HG03103 (cell line): ENCODE results near the gene ATP6V0A1.

ENCODE experiments used
- ATAC-seq: cut with Tn5 transposase; IDR thresholded peaks from one replicate; pipeline ENCODE4 v1.9.1; 2021; ENCODE audit warnings: low read depth; ENCODE audit not compliant: unreplicated experiment

Gene ATP6V0A1

GRCh38 chr17:42518046-42518754, 59.5 kb downstream of the ATP6V0A1 start:
- ATAC-seq: no peak

GRCh38 chr17:42518755-42519545, 60.3 kb downstream of the ATP6V0A1 start:
- ATAC-seq: no peak

DNA sequence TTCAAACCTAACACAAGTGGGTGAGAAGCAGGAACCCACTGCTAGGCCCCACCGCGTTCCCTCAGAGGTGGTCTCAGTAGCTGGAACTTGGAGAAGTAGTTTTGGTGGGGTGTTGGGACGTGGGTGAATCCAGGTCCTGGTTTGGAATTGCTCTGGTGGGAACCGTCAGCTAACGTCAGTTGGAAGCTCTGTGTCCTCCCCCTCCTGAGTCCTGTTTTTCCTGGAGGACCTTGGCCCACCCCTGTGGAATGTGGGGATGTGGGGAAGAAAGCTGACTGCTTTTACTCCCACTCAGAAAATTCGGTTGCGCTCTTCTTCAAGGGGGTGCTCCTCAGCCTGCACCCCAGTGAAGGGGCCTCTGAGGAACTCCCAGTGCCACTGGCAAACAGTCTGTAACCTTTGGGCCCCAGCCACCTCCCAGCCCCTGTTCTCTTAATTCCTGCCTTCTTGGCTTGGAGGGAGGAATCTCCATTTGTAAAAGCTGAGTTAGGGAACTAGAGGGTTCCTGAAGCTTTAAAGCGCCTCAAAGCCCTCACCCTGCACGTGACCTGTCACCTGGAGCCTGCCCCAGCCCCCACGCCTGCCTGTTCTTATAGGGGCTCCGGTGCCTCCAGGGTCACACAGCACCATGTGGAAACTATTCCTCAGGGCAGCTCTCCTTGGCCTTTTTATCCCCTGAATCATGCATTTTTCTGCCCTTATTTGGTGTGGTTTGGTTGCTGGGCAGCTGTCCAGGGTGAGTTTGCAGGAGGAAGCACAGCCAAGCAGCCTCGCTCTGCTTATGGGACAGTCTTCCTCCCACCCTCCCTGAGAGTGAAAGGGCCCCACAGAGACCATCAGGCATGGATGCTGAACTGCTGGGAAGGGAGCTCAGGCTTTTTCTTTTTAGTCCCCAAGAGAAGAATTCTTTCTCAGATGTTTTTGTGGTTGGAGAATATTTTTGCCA, 61.1 kb downstream of the ATP6V0A1 start:
- ATAC-seq: no peak

DNA sequence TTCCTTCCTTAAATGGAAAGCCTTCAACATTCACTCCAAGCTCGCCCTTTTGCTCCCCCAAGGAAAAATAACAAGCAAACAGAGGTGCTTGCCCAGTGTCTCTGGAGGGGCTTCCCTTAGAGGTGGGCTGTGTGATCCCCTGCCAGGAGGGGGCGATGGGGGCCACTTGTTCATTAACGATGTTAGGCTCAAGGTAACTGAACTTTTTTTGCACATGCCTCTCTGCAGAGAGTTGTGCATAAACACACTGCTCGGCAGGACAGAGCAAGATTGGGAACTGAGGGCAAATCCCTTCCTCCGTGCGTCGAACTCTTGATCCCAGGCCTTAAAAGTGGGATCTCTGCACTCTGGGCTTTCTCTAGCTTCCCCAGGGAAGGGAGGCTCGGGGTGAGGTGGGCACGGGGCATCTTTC, 61.9 kb downstream of the ATP6V0A1 start:
- ATAC-seq: no peak

DNA sequence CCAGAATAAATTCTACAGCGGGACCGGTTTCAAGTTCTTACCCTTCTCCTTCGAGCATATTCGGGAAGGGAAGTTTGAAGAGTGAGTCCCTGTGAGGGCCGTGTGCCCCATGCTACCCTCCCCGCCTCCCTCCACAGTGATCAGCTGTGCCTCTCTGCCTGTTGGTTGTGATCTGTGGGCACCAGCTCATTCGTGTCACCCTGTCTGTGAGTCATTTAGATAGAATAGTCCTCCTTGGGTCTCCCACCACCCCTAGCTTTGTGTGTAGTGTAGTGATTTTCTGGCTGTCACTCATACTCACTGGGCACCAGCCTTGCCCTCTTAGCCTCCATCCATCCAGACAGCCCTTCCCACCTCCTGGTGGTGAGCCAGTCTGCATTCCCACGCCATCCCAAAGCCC, 62.4 kb downstream of the ATP6V0A1 start:
- ATAC-seq: no peak

GRCh38 chr17:42521666-42522262, 63.1 kb downstream of the ATP6V0A1 start:
- ATAC-seq: no peak

- ATAC-seq: no peak
Measured at GRCh38 chr17:42522263-42522790, 63.6 kb downstream of the ATP6V0A1 start.

- no peak for ATAC-seq
Measured at GRCh38 chr17:42522798-42523278, 64.2 kb downstream of the ATP6V0A1 start.

GRCh38 chr17:42525221-42525620, 66.5 kb downstream of the ATP6V0A1 start:
- ATAC-seq: no peak

DNA sequence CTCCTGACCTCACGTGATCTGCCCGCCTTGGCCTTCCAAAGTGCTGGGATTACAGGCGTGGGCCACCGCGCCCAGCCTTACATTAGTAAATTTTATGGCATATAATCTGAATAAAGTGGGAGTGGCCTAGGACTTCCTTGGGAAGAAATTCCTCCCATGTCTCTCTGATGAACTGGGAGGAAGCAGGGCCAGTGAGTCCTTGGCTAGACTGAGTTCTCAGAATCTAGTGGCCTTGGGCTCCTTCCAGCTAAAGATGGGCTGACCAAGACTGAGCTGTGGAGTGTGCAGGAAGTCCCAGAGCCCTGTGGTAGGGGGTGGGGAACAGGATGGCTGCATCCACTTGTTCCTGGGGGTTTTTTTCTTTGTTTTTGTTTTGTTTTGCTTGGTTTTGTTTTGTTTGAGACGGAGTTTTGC, 67.4 kb downstream of the ATP6V0A1 start:
- ATAC-seq: no peak

DNA sequence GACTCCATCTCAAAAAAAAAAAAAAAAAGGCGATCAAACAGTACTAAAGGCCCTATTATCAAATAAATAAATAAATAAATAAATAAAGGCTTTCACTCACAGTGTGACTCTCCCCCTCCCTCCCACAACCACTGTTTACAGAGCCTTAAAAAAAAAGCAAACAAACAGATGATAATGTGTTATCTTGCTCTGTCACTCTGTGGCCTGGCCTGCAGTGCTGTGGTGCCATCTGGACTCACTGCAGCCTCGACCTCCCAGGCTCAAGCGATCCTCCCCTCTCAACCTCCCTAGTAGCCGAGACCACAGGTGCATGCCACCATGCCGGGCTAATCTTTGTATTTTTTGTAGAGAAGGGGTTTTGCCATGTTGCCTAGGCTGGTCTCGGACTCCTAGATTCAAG, 69.3 kb downstream of the ATP6V0A1 start:
- ATAC-seq: no peak

DNA sequence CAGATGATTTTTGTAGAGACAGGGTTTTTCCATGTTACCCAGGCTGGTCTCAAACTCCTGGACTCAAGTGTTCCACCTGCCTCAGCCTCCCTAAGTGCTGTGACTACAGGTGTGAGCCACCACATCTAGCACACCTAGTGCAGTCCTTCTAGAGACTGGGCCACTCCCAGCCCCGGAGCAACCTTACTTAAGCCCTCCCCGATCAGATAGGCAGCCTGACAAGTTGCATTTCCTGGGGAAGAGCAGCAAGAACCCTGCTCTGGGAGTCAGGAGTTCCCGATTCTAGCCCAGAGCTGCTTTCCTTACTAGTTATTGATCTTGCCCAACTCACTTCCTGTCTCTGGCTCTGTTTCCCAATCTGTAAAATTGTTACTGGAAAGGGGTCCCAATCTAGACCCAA, 70.4 kb downstream of the ATP6V0A1 start:
- ATAC-seq: no peak

GRCh38 chr17:42530952-42531454, 72.3 kb downstream of the ATP6V0A1 start:
- no peak for ATAC-seq

GRCh38 chr17:42531455-42532354, 73.0 kb downstream of the ATP6V0A1 start:
- ATAC-seq: no peak

DNA sequence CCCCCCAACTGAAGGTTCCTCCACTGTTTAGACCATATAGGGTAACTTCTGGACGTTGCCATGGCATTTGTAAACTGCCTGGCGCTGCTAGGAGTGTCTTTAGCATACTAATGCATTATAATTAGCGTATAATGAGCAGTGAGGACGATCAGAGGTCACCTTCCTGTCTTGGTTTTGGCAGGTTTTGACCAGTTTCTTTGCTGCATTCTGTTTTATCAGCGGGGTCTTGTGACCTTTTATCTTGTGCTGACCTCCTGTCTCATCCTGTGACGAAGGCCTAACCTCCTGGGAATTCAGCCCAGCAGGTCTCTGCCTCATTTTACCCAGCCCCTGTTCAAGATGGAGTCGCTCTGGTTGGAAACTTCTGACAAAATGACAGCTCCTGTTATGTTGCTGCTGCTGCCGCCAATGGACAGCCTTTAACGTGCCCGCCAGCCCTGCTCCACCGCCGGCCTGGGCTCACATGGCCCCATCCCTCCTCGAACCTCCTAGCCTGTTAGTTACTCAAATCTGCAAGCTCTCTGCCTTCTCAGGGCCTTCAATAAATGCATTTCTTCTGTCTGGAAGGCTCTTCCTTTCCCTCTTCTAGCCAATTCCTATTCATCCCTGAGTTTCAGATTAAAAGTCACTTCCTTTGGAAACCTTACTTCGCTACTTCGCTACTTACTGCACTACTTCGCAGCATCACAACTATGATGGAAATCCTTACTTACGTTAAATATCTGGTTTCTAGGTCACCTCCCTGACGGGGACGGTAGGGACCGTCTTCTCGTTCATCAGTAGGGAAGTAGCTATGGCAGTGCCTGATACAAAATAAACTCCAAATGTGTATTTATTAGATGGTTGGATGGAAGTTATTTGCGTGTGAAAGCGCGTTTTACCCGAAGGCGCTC, 76.7 kb downstream of the ATP6V0A1 start:
- no peak for ATAC-seq

- peak; percentile 70 for ATAC-seq
Measured at GRCh38 chr17:42536048-42536371, 77.3 kb downstream of the ATP6V0A1 start, which contains the start of gene NAGLU. TSS of gene NAGLU (plus strand) at chr17:42536241. CDS start at chr17:42536273, 32 bp downstream.

DNA sequence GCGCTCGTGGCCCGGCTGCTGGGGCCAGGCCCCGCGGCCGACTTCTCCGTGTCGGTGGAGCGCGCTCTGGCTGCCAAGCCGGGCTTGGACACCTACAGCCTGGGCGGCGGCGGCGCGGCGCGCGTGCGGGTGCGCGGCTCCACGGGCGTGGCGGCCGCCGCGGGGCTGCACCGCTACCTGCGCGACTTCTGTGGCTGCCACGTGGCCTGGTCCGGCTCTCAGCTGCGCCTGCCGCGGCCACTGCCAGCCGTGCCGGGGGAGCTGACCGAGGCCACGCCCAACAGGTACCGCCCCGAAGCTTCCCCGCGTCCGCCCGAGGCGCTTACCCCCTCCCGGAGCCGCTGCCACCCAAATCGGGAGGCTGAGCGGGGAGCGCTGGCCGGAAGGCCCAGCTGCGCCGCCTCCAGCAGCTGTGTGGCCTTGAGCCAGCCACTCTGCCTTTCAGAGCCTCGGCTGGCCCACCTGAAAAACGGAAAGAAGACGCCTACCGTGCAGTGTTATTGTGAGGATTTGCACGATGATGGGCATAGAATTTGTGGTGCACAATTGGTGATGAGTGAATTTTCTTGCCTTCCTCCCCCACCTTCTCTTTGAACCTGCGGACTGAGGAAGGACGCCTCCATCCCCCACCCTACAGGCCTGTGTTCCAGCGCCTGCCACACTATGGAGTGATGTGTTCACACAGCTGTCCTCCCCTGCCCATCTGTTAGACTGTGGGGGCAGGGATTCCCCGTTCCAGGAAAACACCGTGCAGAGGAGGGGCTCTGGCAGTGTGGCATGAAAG, 77.9 kb downstream of the ATP6V0A1 start:
- ATAC-seq: peak; percentile 38
